Ectodermal cell (in vitro differentiated cells): Measurements from ENCODE around the gene FXR2. TPM values are rescaled to one million over a fixed set of nuclear protein-coding genes. Genes with fewer than 3 reads are reported as not detected.

ENCODE experiments used
- H3K27ac ChIP-seq: 2 replicates; pipeline ENCODE4 v1.7.0; 2013; ENCODE audit warnings: mild to moderate bottlenecking, low read depth, low read length; ENCODE audit not compliant: insufficient read depth, poor library complexity, severe bottlenecking
- H3K27me3 ChIP-seq: 2 replicates; pipeline ENCODE4 v1.7.0; 2013; ENCODE audit warnings: mild to moderate bottlenecking, low read length; ENCODE audit not compliant: insufficient read depth, control insufficient read depth, poor library complexity, severe bottlenecking
- H3K36me3 ChIP-seq: one replicate; pipeline ENCODE4 v1.7.0; 2013; ENCODE audit warnings: low read length; ENCODE audit not compliant: control insufficient read depth, insufficient read depth
- H3K4me1 ChIP-seq: one replicate; pipeline ENCODE4 v1.7.0; 2013; ENCODE audit warnings: low read length; ENCODE audit not compliant: control insufficient read depth, insufficient read depth
- H3K4me3 ChIP-seq: 2 replicates; pipeline ENCODE4 v1.7.0; 2013; ENCODE audit warnings: low read depth, low read length, control low read depth; ENCODE audit not compliant: insufficient read depth
- H3K9me3 ChIP-seq: 2 replicates; pipeline ENCODE4 v1.7.0; 2013; ENCODE audit warnings: mild to moderate bottlenecking, low read length, moderate library complexity; ENCODE audit not compliant: control insufficient read depth
- WGBS, 2 experiments: methylation state at CpG; one replicate each; pipeline ENCODE4 v1.1.7; 2013; ENCODE audit warnings: missing lambda C conversion rate in 2 of 2; 5-methylcytosine and 5-hydroxymethylcytosine counted together
- polyA plus RNA-seq, 4 experiments: library from polyadenylated mRNA; stranded (reverse); fragments of 50-300 nt; gene quantifications; one replicate each; pipeline ENCODE4 v1.2.3, GENCODE V29; 2013

The FXR2 gene
- polyA plus RNA-seq (2013, experiment 1 of 4), result 50.0 TPM
- polyA plus RNA-seq (2013, experiment 2 of 4), result 52.5 TPM
- polyA plus RNA-seq (2013, experiment 3 of 4), result 32.9 TPM
- 41.1 TPM for polyA plus RNA-seq (2013, experiment 4 of 4)

GRCh38 chr17:7614425-7615264 is at the start of gene FXR2:
FXR2 (minus strand) TSS chr17:7614897; CDS start chr17:7614532, 365 bp downstream.
- no peaks in the 10 kb centered on the region for H3K27me3 ChIP-seq
- peak within 1 kb of the TSS; percentile 53 for H3K4me3 ChIP-seq
- H3K9me3 ChIP-seq, result no peaks in the 10 kb centered on the region
- 0% methylated on average over 93 of the region's 93 CpGs for WGBS, 2 experiments
- no peaks in the 10 kb centered on the region for H3K36me3 ChIP-seq
- peaks cover 6% of the 10 kb centered on the region for H3K4me1 ChIP-seq
- H3K27ac ChIP-seq, result peak within 1 kb of the TSS; percentile 72

DNA sequence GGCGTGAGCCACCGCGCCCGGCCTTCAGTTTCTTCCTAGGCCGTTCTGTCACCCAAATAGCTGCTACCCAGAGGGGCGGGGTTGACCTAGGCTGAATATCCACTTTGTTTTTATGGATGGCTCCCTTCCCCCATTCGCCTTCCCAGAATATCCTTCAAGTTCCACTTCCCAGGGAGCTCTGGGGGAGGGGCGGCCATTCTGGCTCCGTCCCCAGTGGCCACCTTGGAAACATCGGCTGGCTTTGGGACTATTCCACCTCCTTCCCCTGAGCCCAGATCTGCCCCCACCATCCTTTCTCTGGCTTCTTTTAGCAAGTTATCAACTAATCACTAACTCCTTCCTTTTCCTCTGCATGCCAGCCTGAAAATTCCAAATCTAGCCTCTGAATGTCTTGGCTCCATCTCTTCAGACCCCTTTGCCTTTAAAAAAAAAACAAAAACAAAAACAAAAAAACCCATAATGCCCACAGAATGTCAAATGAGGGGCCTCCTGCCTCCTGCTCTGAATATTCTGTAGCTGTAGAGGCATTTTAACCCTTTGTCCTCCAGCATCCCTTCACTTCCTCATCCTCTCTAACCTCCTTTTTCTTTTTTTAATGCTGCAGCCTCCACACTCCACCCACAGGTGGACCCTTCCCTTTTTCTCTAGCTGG is 42.4 kb upstream of the FXR2 start:
- H3K36me3 ChIP-seq, result no peaks in the 10 kb centered on the region
- peaks cover 9% of the 10 kb centered on the region for H3K27me3 ChIP-seq
- H3K4me1 ChIP-seq, result peaks cover 17% of the 10 kb centered on the region
- WGBS, 2 experiments, result 12 to 16% methylated on average over 10 of the region's 10 CpGs
- H3K4me3 ChIP-seq, result no peak overlapping the region
- H3K27ac ChIP-seq, result peak overlapping the region; percentile 60
- H3K9me3 ChIP-seq, result no peaks in the 10 kb centered on the region

- 93 to 96% methylated on average over 17 of the region's 17 CpGs for WGBS, 2 experiments
- Histone ChIP-seq H3K36me3 (no peaks in the 10 kb centered on the region), H3K9me3 (no peaks in the 10 kb centered on the region)
Observed at GRCh38 chr17:7655541-7655840, 40.8 kb upstream of the FXR2 start.

GRCh38 chr17:7654832-7655540 is 40.3 kb upstream of the FXR2 start:
- H3K4me1 ChIP-seq, result peaks cover 21% of the 10 kb centered on the region
- no peaks in the 10 kb centered on the region for H3K9me3 ChIP-seq
- peaks cover 22% of the 10 kb centered on the region for H3K27me3 ChIP-seq
- no peak overlapping the region for H3K4me3 ChIP-seq
- H3K27ac ChIP-seq, result no peak overlapping the region
- no peaks in the 10 kb centered on the region for H3K36me3 ChIP-seq
- 90% methylated on average over 15 to 16 of the region's 16 CpGs for WGBS, 2 experiments

More at GRCh38 chr17:7655541-7655840, 40.8 kb upstream of the FXR2 start:
- H3K27me3 ChIP-seq, result peaks cover 22% of the 10 kb centered on the region
- H3K4me3 ChIP-seq, result no peak overlapping the region
- no peak overlapping the region for H3K27ac ChIP-seq
- H3K4me1 ChIP-seq, result peaks cover 17% of the 10 kb centered on the region

GRCh38 chr17:7652388-7653356 is 38.0 kb upstream of the FXR2 start:
- WGBS, 2 experiments, result 85 to 87% methylated on average over 12 of the region's 12 CpGs

GRCh38 chr17:7651665-7652387 is 37.1 kb upstream of the FXR2 start:
- no peaks in the 10 kb centered on the region for H3K9me3 ChIP-seq
- H3K36me3 ChIP-seq, result no peaks in the 10 kb centered on the region
- WGBS, 2 experiments, result 5 to 6% methylated on average over 52 to 54 of the region's 54 CpGs
- peak overlapping the region; percentile 64 for H3K4me3 ChIP-seq
- H3K27ac ChIP-seq, result no peak overlapping the region
- peaks cover 22% of the 10 kb centered on the region for H3K27me3 ChIP-seq
- peaks cover 9% of the 10 kb centered on the region for H3K4me1 ChIP-seq

More at GRCh38 chr17:7652388-7653356, 38.0 kb upstream of the FXR2 start:
- H3K27me3 ChIP-seq, result peaks cover 22% of the 10 kb centered on the region
- H3K27ac ChIP-seq, result no peak overlapping the region
- peak overlapping the region; percentile 64 for H3K4me3 ChIP-seq
- H3K36me3 ChIP-seq, result no peaks in the 10 kb centered on the region
- peaks cover 18% of the 10 kb centered on the region for H3K4me1 ChIP-seq
- no peaks in the 10 kb centered on the region for H3K9me3 ChIP-seq

DNA sequence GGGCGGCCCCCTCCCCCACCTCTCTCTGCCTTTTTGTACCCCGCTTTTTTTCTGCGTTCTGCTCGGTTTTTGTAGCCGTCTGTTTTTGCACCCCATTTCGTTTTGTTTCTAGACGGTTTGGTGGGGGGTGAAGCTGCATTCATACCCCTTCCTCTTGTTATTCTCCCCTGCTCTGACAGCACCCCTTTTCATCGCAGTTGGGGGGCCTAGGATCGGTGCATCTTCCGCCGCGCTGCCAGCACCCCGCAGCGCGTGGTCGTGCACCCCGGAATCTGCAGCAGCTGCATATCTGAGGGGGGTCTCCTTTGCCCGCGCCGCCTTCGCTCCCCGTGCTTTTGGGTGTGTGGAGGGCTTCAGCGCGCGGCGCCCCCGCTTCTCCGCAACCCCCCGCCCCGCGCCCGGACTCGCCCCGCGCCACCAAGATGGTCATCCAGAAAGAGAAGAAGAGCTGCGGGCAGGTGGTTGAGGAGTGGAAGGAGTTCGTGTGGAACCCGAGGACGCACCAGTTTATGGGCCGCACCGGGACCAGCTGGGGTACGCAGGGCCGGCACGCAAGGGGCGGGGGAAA is 36.5 kb upstream of the FXR2 start:
- Histone ChIP-seq H3K4me1 (peaks cover 4% of the 10 kb centered on the region), H3K4me3 (peak overlapping the region; percentile 64), H3K27ac (no peak overlapping the region), H3K9me3 (no peaks in the 10 kb centered on the region), H3K36me3 (no peaks in the 10 kb centered on the region), H3K27me3 (peaks cover 22% of the 10 kb centered on the region)
- WGBS, 2 experiments, result 0 to 1% methylated on average over 45 of the region's 45 CpGs

- H3K4me1 ChIP-seq, result peaks cover 4% of the 10 kb centered on the region
- peaks cover 22% of the 10 kb centered on the region for H3K27me3 ChIP-seq
- no peaks in the 10 kb centered on the region for H3K9me3 ChIP-seq
- 1% methylated on average over 32 to 34 of the region's 34 CpGs for WGBS, 2 experiments
- peak within 1 kb of the TSS; percentile 64 for H3K4me3 ChIP-seq
- no peak within 1 kb of the TSS for H3K27ac ChIP-seq
- H3K36me3 ChIP-seq, result no peaks in the 10 kb centered on the region
Observed at GRCh38 chr17:7650509-7651096, 35.9 kb upstream of the FXR2 start, which contains the start of gene ATP1B2. ATP1B2 (plus strand) TSS chr17:7650926; CDS start chr17:7651519, 593 bp downstream.
